Trophoblast cell (in vitro differentiated cells and primary cell): ENCODE results near the gene PRSS1.

ENCODE experiments used
- DNase-seq, 2 donors: peaks; one replicate each; pipeline ENCODE4 v3.0.0-alpha.2; 2016
- H2AFZ ChIP-seq: 2 replicates; pipeline ENCODE4 v1.6.1; 2013; ENCODE audit warnings: low read length, moderate library complexity, mild to moderate bottlenecking; ENCODE audit not compliant: insufficient read depth, poor library complexity
- H2AK5ac ChIP-seq: 2 replicates; pipeline ENCODE4 v1.6.1; 2013; ENCODE audit warnings: mild to moderate bottlenecking, low read length
- H2BK120ac ChIP-seq: 2 replicates; pipeline ENCODE4 v1.6.1; 2013; ENCODE audit warnings: low read length, mild to moderate bottlenecking, moderate library complexity; ENCODE audit not compliant: insufficient read depth, poor library complexity
- H2BK12ac ChIP-seq: 2 replicates; pipeline ENCODE4 v1.6.1; 2013; ENCODE audit warnings: mild to moderate bottlenecking, low read length, moderate library complexity
- H2BK5ac ChIP-seq: 2 replicates; pipeline ENCODE4 v1.6.1; 2013; ENCODE audit warnings: low read length, low read depth, moderate library complexity, mild to moderate bottlenecking; ENCODE audit not compliant: poor library complexity
- H3K14ac ChIP-seq: 2 replicates; pipeline ENCODE4 v1.6.1; 2013; ENCODE audit warnings: mild to moderate bottlenecking, low read length
- H3K18ac ChIP-seq: 2 replicates; pipeline ENCODE4 v1.6.1; 2013; ENCODE audit warnings: mild to moderate bottlenecking, low read length
- H3K23ac ChIP-seq: 2 replicates; pipeline ENCODE4 v1.6.1; 2013; ENCODE audit warnings: low read length
- H3K27ac ChIP-seq: 2 replicates; pipeline ENCODE4 v1.5.1; 2013; ENCODE audit warnings: low read depth, mild to moderate bottlenecking, inconsistent platforms, low read length, moderate library complexity
- H3K27me3 ChIP-seq: 2 replicates; pipeline ENCODE4 v1.6.1; 2013; ENCODE audit warnings: inconsistent platforms, mild to moderate bottlenecking, low read length, moderate library complexity; ENCODE audit not compliant: insufficient read depth
- H3K36me3 ChIP-seq, 2 experiments: 1 replicate in 1 of 2; 2 replicates in 1 of 2; pipeline ENCODE4 v1.6.1; 2013; ENCODE audit warnings: low read length in 2 of 2, mild to moderate bottlenecking in 2 of 2, moderate library complexity in 1 of 2; ENCODE audit not compliant: insufficient read depth in 2 of 2, control insufficient read depth in 1 of 2
- H3K4ac ChIP-seq: 2 replicates; pipeline ENCODE4 v1.6.1; 2013; ENCODE audit warnings: low read depth, mild to moderate bottlenecking, low read length, moderate library complexity
- H3K4me1 ChIP-seq, 2 experiments: 1 replicate in 1 of 2; 2 replicates in 1 of 2; pipeline ENCODE4 v1.6.1; 2013; ENCODE audit warnings: low read length in 2 of 2, mild to moderate bottlenecking in 2 of 2, moderate library complexity in 1 of 2; ENCODE audit not compliant: insufficient read depth in 2 of 2, control insufficient read depth in 1 of 2
- H3K4me2 ChIP-seq: 2 replicates; pipeline ENCODE4 v1.6.1; 2013; ENCODE audit warnings: inconsistent platforms, mild to moderate bottlenecking, low read length, moderate library complexity
- H3K4me3 ChIP-seq: 2 replicates; pipeline ENCODE4 v1.5.1; 2013; ENCODE audit warnings: mild to moderate bottlenecking, low read depth, low read length, inconsistent platforms
- H3K79me1 ChIP-seq: one replicate; pipeline ENCODE4 v1.6.1; 2013; ENCODE audit warnings: low read length
- H3K79me2 ChIP-seq: 2 replicates; pipeline ENCODE4 v1.6.1; 2013; ENCODE audit warnings: low read length, mild to moderate bottlenecking; ENCODE audit not compliant: control insufficient read depth, insufficient read depth, poor library complexity
- H3K9ac ChIP-seq: 2 replicates; pipeline ENCODE4 v1.6.1; 2013; ENCODE audit warnings: mild to moderate bottlenecking, low read length
- H3K9me3 ChIP-seq: 2 replicates; pipeline ENCODE4 v1.6.1; 2013; ENCODE audit warnings: low read depth, mild to moderate bottlenecking, control low read depth, inconsistent platforms, low read length; ENCODE audit not compliant: insufficient read depth
- H4K12ac ChIP-seq: 2 replicates; pipeline ENCODE4 v1.6.1; 2013; ENCODE audit warnings: low read depth, mild to moderate bottlenecking, low read length, moderate library complexity
- H4K8ac ChIP-seq: 2 replicates; pipeline ENCODE4 v1.6.1; 2013; ENCODE audit warnings: low read depth, mild to moderate bottlenecking, low read length, moderate library complexity
- H4K91ac ChIP-seq: one replicate; pipeline ENCODE4 v1.6.1; 2013; ENCODE audit warnings: low read depth, mild to moderate bottlenecking, low read length, moderate library complexity
- WGBS: extraction: QIAGEN DNeasy Blood & Tissue Kit; methylation state at CpG from one replicate; pipeline ENCODE4 v1.1.7; 2013; ENCODE audit warnings: missing lambda C conversion rate; ENCODE audit not compliant: insufficient read length, insufficient coverage; ENCODE audit errors: extremely low coverage; 5-methylcytosine and 5-hydroxymethylcytosine counted together

Gene PRSS1

DNA sequence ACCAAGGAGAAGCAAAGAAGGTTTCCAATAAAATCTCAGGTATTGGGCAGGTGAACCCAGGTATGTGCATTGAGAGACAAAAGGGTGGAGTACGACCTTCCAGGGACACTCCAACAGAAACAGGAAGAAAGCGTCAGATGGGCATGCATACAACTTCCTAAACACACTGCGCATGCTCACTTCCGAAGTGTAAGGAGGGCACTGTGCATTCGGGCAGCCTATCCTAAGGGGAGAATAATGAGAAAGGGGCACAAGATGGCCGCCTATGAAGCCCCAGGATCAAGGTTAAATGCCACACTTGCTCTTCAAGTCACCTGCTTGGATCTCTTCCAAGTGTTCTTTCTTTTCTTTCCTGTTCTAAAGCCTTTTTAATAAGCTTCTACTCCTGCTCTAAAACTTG, 39.4 kb upstream of the PRSS1 start:
- no peak overlapping the region for H3K4ac ChIP-seq
- no peak overlapping the region for H3K27ac ChIP-seq
- no peaks in the 10 kb centered on the region for H3K4me1 ChIP-seq
- no peak overlapping the region for H2BK5ac ChIP-seq
- no peak for DNase-seq
- H3K14ac ChIP-seq = no peak overlapping the region
- H3K23ac ChIP-seq = no peak overlapping the region
- no peak overlapping the region for H3K9ac ChIP-seq
- no peak overlapping the region for H4K12ac ChIP-seq
- no peaks in the 10 kb centered on the region for H3K27me3 ChIP-seq
- no peak overlapping the region for H2AFZ ChIP-seq
- H3K18ac ChIP-seq = no peak overlapping the region
- no peak overlapping the region for H4K91ac ChIP-seq
- no peaks in the 10 kb centered on the region for H3K79me1 ChIP-seq
- no peak overlapping the region for H2AK5ac ChIP-seq
- no peak overlapping the region for H2BK120ac ChIP-seq
- no peaks in the 10 kb centered on the region for H3K9me3 ChIP-seq
- H3K4me3 ChIP-seq = no peak overlapping the region
- WGBS = no CpG with 5 or more reads among the region's 6 CpGs
- H4K8ac ChIP-seq = no peak overlapping the region
- no peaks in the 10 kb centered on the region for H3K79me2 ChIP-seq
- H3K36me3 ChIP-seq = no peaks in the 10 kb centered on the region
- no peak overlapping the region for H3K4me2 ChIP-seq
- H2BK12ac ChIP-seq = no peak overlapping the region

DNA sequence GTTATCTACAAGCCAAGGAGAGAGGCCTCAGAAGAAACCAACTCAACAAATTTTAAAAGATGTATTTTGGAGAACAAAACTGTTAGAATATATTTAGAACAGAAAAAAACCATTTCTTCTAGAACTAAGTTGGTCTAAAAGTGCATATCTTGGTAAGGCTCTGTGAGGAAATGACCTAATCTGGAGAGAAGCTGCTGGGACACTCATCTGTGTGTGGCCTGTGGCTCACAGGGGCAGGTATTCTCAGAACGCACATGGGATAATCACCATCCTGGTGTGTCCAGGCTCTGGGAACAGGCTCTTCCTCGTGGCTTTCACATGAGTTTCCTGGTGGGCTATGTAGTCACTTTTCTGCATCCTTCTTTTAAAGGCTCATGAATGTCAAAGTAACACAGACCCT, 38.1 kb upstream of the PRSS1 start:
- Histone ChIP-seq H4K8ac (no peak overlapping the region), H3K4ac (no peak overlapping the region), H3K4me2 (no peak overlapping the region), H3K79me2 (no peaks in the 10 kb centered on the region), H2AK5ac (no peak overlapping the region), H3K27ac (no peak overlapping the region), H3K4me1 (no peaks in the 10 kb centered on the region), H2BK5ac (no peak overlapping the region), H3K27me3 (no peaks in the 10 kb centered on the region), H3K9ac (no peak overlapping the region), H2BK120ac (no peak overlapping the region), H3K18ac (no peak overlapping the region), H2AFZ (no peak overlapping the region), H3K9me3 (no peaks in the 10 kb centered on the region), H3K14ac (no peak overlapping the region), H3K23ac (no peak overlapping the region), H3K4me3 (no peak overlapping the region), H4K12ac (no peak overlapping the region), H2BK12ac (no peak overlapping the region), H4K91ac (no peak overlapping the region), H3K36me3 (no peaks in the 10 kb centered on the region), H3K79me1 (no peaks in the 10 kb centered on the region)
- WGBS = no CpG with 5 or more reads among the region's 2 CpGs
- no peak for DNase-seq

GRCh38 chr7:142711746-142712616, 37.3 kb upstream of the PRSS1 start:
- Histone ChIP-seq H2BK5ac (no peak overlapping the region), H3K27ac (no peak overlapping the region), H2BK12ac (no peak overlapping the region), H3K4me3 (no peak overlapping the region), H3K36me3 (no peaks in the 10 kb centered on the region), H3K14ac (no peak overlapping the region), H3K79me2 (no peaks in the 10 kb centered on the region), H4K8ac (no peak overlapping the region), H2BK120ac (no peak overlapping the region), H3K9ac (no peak overlapping the region), H4K91ac (no peak overlapping the region), H3K4me1 (no peaks in the 10 kb centered on the region), H2AFZ (no peak overlapping the region), H3K4ac (no peak overlapping the region), H3K79me1 (no peaks in the 10 kb centered on the region), H3K27me3 (no peaks in the 10 kb centered on the region), H3K4me2 (no peak overlapping the region), H3K23ac (no peak overlapping the region), H3K18ac (no peak overlapping the region), H2AK5ac (no peak overlapping the region), H3K9me3 (no peaks in the 10 kb centered on the region), H4K12ac (no peak overlapping the region)
- DNase-seq = peak in 1 of 2 donors; percentile 41
- WGBS = no CpG with 5 or more reads among the region's 18 CpGs

GRCh38 chr7:142712617-142712957, 36.7 kb upstream of the PRSS1 start:
- H3K79me2 ChIP-seq = no peaks in the 10 kb centered on the region
- no peak overlapping the region for H4K12ac ChIP-seq
- H3K14ac ChIP-seq = no peak overlapping the region
- H3K9me3 ChIP-seq = no peaks in the 10 kb centered on the region
- H3K27me3 ChIP-seq = no peaks in the 10 kb centered on the region
- H3K79me1 ChIP-seq = no peaks in the 10 kb centered on the region
- no peak overlapping the region for H3K23ac ChIP-seq
- H4K91ac ChIP-seq = no peak overlapping the region
- H2BK5ac ChIP-seq = no peak overlapping the region
- WGBS = no CpG with 5 or more reads among the region's 4 CpGs
- no peak overlapping the region for H2AK5ac ChIP-seq
- H3K27ac ChIP-seq = no peak overlapping the region
- no peak overlapping the region for H3K4me3 ChIP-seq
- no peak overlapping the region for H2BK12ac ChIP-seq
- DNase-seq = no peak
- no peak overlapping the region for H3K4me2 ChIP-seq
- no peaks in the 10 kb centered on the region for H3K4me1 ChIP-seq
- H2AFZ ChIP-seq = no peak overlapping the region
- no peak overlapping the region for H3K4ac ChIP-seq
- no peak overlapping the region for H3K18ac ChIP-seq
- no peak overlapping the region for H2BK120ac ChIP-seq
- H3K36me3 ChIP-seq = no peaks in the 10 kb centered on the region
- no peak overlapping the region for H3K9ac ChIP-seq
- H4K8ac ChIP-seq = no peak overlapping the region
